22Rv1 (cell line): Measurements from ENCODE around the gene LCLAT1.
"Not testable (repeated sequence)": the region's sequence is repeated elsewhere in the genome, so short reads cannot be mapped to it uniquely, and the experiment has no call there.

ENCODE experiments used
- H3K27ac ChIP-seq: fragments of 450-650 bp; 2 replicates; pipeline ENCODE4 v1.5.1; 2017
- CTCF ChIP-seq: fragments of 450-650 bp; IDR thresholded peaks from 2 replicates; pipeline ENCODE4 v1.5.1; 2017; ENCODE audit warnings: mild to moderate bottlenecking
- ZFX ChIP-seq: fragments of 450-650 bp; IDR thresholded peaks from 2 replicates; pipeline ENCODE4 v1.6.1; 2017; ENCODE audit warnings: antibody characterized with exemption, borderline replicate concordance

LCLAT1 gene

DNA sequence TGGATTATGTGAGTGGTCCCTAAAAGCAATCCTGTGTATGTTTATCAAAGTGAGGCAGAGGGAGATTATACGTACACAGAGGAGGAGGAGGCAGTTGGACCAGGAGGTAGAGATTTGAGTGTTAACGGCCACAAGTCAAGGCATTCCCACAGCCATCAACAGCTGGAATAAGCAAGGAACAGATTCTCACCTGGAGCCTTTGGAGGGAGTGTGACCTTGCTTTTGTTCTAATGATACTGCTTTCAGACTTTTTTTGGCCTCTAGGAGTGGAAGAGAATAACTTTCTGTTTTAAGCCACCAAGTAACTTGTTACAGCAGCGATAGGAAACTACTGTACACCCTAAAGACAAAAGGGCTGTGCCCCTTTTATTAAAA, 18.1 kb downstream of the LCLAT1 start:
- H3K27ac ChIP-seq = no peak overlapping the region
- TF ChIP-seq CTCF (no peak), ZFX (no peak)

DNA sequence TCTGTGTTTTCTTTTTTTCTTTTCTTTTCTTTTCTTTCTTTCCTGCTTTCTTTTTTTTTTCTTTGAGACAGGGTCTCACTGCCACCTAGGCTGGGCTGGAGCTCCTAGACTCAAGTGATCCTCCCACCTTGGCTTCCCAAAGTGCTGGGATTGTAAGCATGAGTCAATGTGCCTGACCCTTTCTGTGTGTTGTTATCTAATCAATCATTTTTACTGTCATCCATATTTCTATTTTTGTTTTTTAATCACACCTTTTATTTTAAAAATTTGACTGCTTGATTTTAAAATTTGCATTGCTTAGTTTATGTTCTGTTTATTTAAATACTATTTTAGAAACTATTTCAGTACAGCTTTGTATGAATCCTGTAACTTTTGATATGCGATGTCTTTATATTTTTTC, 19.2 kb downstream of the LCLAT1 start:
- no peak overlapping the region for H3K27ac ChIP-seq
- TF ChIP-seq CTCF (no peak), ZFX (no peak)

GRCh38 chr2:30467062-30467826, 20.2 kb downstream of the LCLAT1 start:
- H3K27ac ChIP-seq = not testable (repeated sequence)

GRCh38 chr2:30470426-30470825, 23.4 kb downstream of the LCLAT1 start:
- no peak for TF ChIP-seq CTCF
- TF ChIP-seq ZFX = no peak
- no peak overlapping the region for H3K27ac ChIP-seq

- no peak overlapping the region for H3K27ac ChIP-seq
- TF ChIP-seq ZFX (no peak), CTCF (no peak)
These were observed 25.3 kb downstream of the LCLAT1 start for GRCh38 chr2:30472326-30472725.

GRCh38 chr2:30475542-30475941, 28.5 kb downstream of the LCLAT1 start:
- TF ChIP-seq CTCF = no peak
- TF ChIP-seq ZFX = no peak
- H3K27ac ChIP-seq = no peak overlapping the region

GRCh38 chr2:30476636-30477035, 29.6 kb downstream of the LCLAT1 start:
- no peak for TF ChIP-seq ZFX
- no peak for TF ChIP-seq CTCF
- H3K27ac ChIP-seq = no peak overlapping the region

DNA sequence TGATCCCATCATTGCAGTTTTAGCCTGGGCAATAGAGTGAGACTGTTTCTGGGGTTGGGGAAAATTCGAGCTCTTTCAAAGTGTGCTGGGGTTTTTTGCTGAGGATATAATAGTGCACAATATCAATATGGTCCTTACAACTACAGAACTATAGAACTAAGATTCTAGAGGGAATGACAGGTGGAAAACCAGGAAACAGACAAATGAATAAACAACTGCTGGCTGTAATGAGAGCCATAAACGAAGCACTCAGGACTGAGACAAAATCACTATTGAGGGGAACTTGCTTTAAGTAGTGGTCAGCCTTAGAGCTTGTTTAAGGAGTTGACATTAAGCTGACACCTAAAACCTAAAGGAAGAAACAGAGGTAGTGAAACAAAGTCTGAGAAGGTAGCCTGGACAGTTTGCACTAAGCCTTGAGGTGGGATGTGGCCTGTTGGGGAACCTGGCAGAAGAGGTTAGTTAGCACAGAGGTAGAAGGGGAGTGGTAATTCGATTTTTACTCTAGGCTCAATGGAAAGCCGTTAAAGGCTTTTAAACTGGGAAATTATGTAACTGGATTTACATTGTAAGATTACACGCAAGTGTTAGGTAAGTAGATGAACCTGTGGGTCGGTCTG, 33.8 kb downstream of the LCLAT1 start:
- TF ChIP-seq ZFX (no peak), CTCF (no peak)
- no peak overlapping the region for H3K27ac ChIP-seq
